Neural cell (in vitro differentiated cells): Measurements from ENCODE around the gene WDR1. TPM values are rescaled to one million over a fixed set of nuclear protein-coding genes. Genes with fewer than 3 reads are reported as not detected.

ENCODE experiments used
- H2AFZ ChIP-seq: fragments of 200-600, 300-800 bp; sonication (generic), shearing (Covaris generic); 2 replicates; pipeline ENCODE4 v1.6.0; 2014; ENCODE audit warnings: low read depth, mild to moderate bottlenecking, antibody characterized with exemption, low read length, moderate library complexity
- H3F3A ChIP-seq: fragments of 200-600 bp; shearing (Covaris generic); 2 replicates; pipeline ENCODE4 v1.6.1; 2016; ENCODE audit warnings: mild to moderate bottlenecking, moderate library complexity, mixed read lengths, antibody characterized with exemption, low read length; ENCODE audit not compliant: insufficient read depth, poor library complexity, severe bottlenecking
- H3K27ac ChIP-seq: fragments of 200-600, 300-800 bp; sonication (generic), shearing (Covaris generic); 2 replicates; pipeline ENCODE4 v1.5.1; 2014; ENCODE audit warnings: mild to moderate bottlenecking, low read length, moderate library complexity
- H3K27me3 ChIP-seq: fragments of 300-800, 200-600 bp; sonication (generic), shearing (Covaris generic); 2 replicates; pipeline ENCODE4 v1.6.0; 2014; ENCODE audit warnings: mild to moderate bottlenecking, low read depth, low read length, moderate library complexity; ENCODE audit not compliant: insufficient read depth
- H3K36me3 ChIP-seq: fragments of 300-800, 200-600 bp; sonication (generic), shearing (Covaris generic); 2 replicates; pipeline ENCODE4 v1.5.1; 2014; ENCODE audit warnings: mild to moderate bottlenecking, antibody characterized with exemption, low read length, moderate library complexity; ENCODE audit not compliant: insufficient read depth
- H3K4me2 ChIP-seq: fragments of 300-800, 200-600 bp; sonication (generic), shearing (Covaris generic); 2 replicates; pipeline ENCODE4 v1.6.0; 2014; ENCODE audit warnings: mild to moderate bottlenecking, low read length
- H3K4me3 ChIP-seq: fragments of 300-800, 200-600 bp; sonication (generic), shearing (Covaris generic); 2 replicates; pipeline ENCODE4 v1.5.1; 2014; ENCODE audit warnings: mild to moderate bottlenecking, low read length, moderate library complexity
- H3K79me2 ChIP-seq: fragments of 200-600 bp; shearing (Covaris generic); replicated peaks from 2 replicates; pipeline ENCODE4 v1.6.0; 2014; ENCODE audit warnings: mild to moderate bottlenecking, low read length, moderate library complexity; ENCODE audit not compliant: insufficient read depth
- H3K9ac ChIP-seq: fragments of 300-800, 200-600 bp; sonication (generic), shearing (Covaris generic); 2 replicates; pipeline ENCODE4 v1.6.1; 2016; ENCODE audit warnings: mild to moderate bottlenecking, low read length, mixed read lengths
- H3K9me2 ChIP-seq: fragments of 200-600 bp; shearing (Covaris generic); 2 replicates; pipeline ENCODE4 v1.6.1; 2016; ENCODE audit warnings: mild to moderate bottlenecking, low read length, mixed read lengths; ENCODE audit not compliant: insufficient read depth
- H3K9me3 ChIP-seq: fragments of 200-600, 300-800 bp; sonication (generic), shearing (Covaris generic); 2 replicates; pipeline ENCODE4 v1.6.1; 2016; ENCODE audit warnings: mild to moderate bottlenecking, mixed run types, low read length, moderate library complexity, mixed read lengths
- H4K20me1 ChIP-seq: fragments of 200-600 bp; shearing (Covaris generic); 2 replicates; pipeline ENCODE4 v1.6.1; 2016; ENCODE audit warnings: mild to moderate bottlenecking, mixed run types; ENCODE audit not compliant: insufficient read depth
- EP300 ChIP-seq: fragments of 450-650 bp; conservative IDR thresholded peaks from 2 replicates; pipeline ENCODE4 v1.6.1; 2014; ENCODE audit warnings: antibody characterized with exemption, mild to moderate bottlenecking, moderate library complexity; ENCODE audit not compliant: poor library complexity, severe bottlenecking
- EZH2 ChIP-seq: fragments of 200-600, 300-800 bp; shearing (Covaris generic), sonication (generic); IDR thresholded peaks from 2 replicates; pipeline ENCODE4 v1.6.1; 2014; ENCODE audit warnings: antibody characterized with exemption, low read length, borderline replicate concordance, mild to moderate bottlenecking; ENCODE audit not compliant: insufficient read depth, poor library complexity, severe bottlenecking
- MXI1 ChIP-seq: fragments of 450-650 bp; conservative IDR thresholded peaks from 2 replicates; pipeline ENCODE4 v1.6.1; 2014; ENCODE audit warnings: antibody characterized with exemption, mild to moderate bottlenecking; ENCODE audit not compliant: poor library complexity, severe bottlenecking
- POLR2AphosphoS5 ChIP-seq: IDR thresholded peaks from 2 replicates; pipeline ENCODE4 v1.6.1; 2012
- RAD21 ChIP-seq: fragments of 450-650 bp; conservative IDR thresholded peaks from 2 replicates; pipeline ENCODE4 v1.6.1; 2014; ENCODE audit warnings: antibody characterized with exemption, mild to moderate bottlenecking, moderate library complexity
- REST ChIP-seq: IDR thresholded peaks from 2 replicates; pipeline ENCODE4 v1.6.1; 2012; ENCODE audit warnings: borderline replicate concordance
- SMC3 ChIP-seq: fragments of 450-650 bp; conservative IDR thresholded peaks from 2 replicates; pipeline ENCODE4 v1.6.1; 2014; ENCODE audit warnings: antibody characterized with exemption, mild to moderate bottlenecking, moderate library complexity; ENCODE audit not compliant: poor library complexity
- TAF1 ChIP-seq: IDR thresholded peaks from 2 replicates; pipeline ENCODE4 v1.6.1; 2012; ENCODE audit warnings: low read depth
- polyA plus RNA-seq: library from polyadenylated mRNA; depleted of rRNA; stranded (reverse); fragments of >200 nt; gene quantifications from 2 replicates; pipeline ENCODE4 v1.2.3, GENCODE V29; 2014
- TF ChIP-seq, protein P1 (sequence below): fragments of 450-650 bp; IDR thresholded peaks from 2 replicates; pipeline ENCODE4 v1.5.1; 2014; ENCODE audit warnings: antibody characterized with exemption, mild to moderate bottlenecking, moderate library complexity; ENCODE audit not compliant: poor library complexity, severe bottlenecking

The WDR1 gene
- polyA plus RNA-seq, 1 donor from 2014 or later, result 106 TPM

GRCh38 chr4:10036807-10037342 is 79.7 kb downstream of the WDR1 start:
- Histone ChIP-seq H3K9me3 (no peaks in the 10 kb centered on the region), H4K20me1 (no peaks in the 10 kb centered on the region), H3K27me3 (no peaks in the 10 kb centered on the region), H3K9me2 (no peaks in the 10 kb centered on the region), H3K4me3 (no peak overlapping the region), H3K9ac (no peak overlapping the region), H3K4me2 (no peak overlapping the region), H3K79me2 (no peaks in the 10 kb centered on the region), H3F3A (no peaks in the 10 kb centered on the region), H2AFZ (no peak overlapping the region), H3K27ac (no peak overlapping the region), H3K36me3 (no peaks in the 10 kb centered on the region)
- TF ChIP-seq POLR2AphosphoS5 (no peak), EP300 (no peak), SMC3 (no peak), REST (no peak), EZH2 (no peak), RAD21 (no peak), TAF1 (no peak), MXI1 (no peak)
- TF ChIP-seq, protein P1, sequence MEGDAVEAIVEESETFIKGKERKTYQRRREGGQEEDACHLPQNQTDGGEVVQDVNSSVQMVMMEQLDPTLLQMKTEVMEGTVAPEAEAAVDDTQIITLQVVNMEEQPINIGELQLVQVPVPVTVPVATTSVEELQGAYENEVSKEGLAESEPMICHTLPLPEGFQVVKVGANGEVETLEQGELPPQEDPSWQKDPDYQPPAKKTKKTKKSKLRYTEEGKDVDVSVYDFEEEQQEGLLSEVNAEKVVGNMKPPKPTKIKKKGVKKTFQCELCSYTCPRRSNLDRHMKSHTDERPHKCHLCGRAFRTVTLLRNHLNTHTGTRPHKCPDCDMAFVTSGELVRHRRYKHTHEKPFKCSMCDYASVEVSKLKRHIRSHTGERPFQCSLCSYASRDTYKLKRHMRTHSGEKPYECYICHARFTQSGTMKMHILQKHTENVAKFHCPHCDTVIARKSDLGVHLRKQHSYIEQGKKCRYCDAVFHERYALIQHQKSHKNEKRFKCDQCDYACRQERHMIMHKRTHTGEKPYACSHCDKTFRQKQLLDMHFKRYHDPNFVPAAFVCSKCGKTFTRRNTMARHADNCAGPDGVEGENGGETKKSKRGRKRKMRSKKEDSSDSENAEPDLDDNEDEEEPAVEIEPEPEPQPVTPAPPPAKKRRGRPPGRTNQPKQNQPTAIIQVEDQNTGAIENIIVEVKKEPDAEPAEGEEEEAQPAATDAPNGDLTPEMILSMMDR, result no peak

GRCh38 chr4:10035130-10035529 is 81.5 kb downstream of the WDR1 start:
- Histone ChIP-seq H4K20me1 (no peaks in the 10 kb centered on the region), H3K27me3 (no peaks in the 10 kb centered on the region), H3K36me3 (no peaks in the 10 kb centered on the region), H3K9me2 (no peaks in the 10 kb centered on the region), H3K4me2 (no peak overlapping the region), H3K27ac (no peak overlapping the region), H3K79me2 (no peaks in the 10 kb centered on the region), H3K9ac (no peak overlapping the region), H2AFZ (no peak overlapping the region), H3K9me3 (no peaks in the 10 kb centered on the region), H3F3A (no peaks in the 10 kb centered on the region), H3K4me3 (no peak overlapping the region)
- TF ChIP-seq REST, result no peak
- TF ChIP-seq, protein P1, result no peak
